ENCODE results near the gene RNF19B. TPM values are rescaled to one million over a fixed set of nuclear protein-coding genes. Genes with fewer than 3 reads are reported as not detected.

The RNF19B gene
- total and polyA plus RNA-seq, 2 of the 13 experiments (the other 11 are each of a cell fraction or from before 2014, with no cell fraction given), result 15.3 to 22.5 TPM

GRCh38 chr1:32946413-32946812, 18.2 kb downstream of the RNF19B start (continued):
- TF ChIP-seq NFE2 (CRISPR knock-in tag; IDR thresholded peaks at IDR 0.05), result no peak
- no peak; the same call in 1 of the 2 replicates for TF ChIP-seq ARID4A (CRISPR knock-in tag; IDR thresholded peaks at IDR 0.05; ENCODE audit: borderline replicate concordance)
- TF ChIP-seq HMG20B (CRISPR knock-in tag; conservative IDR thresholded peaks at IDR 0.05), result 0 out of 2 replicates have a peak, but pooled peaks have one; percentile 24
- TF ChIP-seq IRF1 (CRISPR knock-in tag; IDR thresholded peaks at IDR 0.05; ENCODE audit: low read depth), result no peak
- TF ChIP-seq ZBTB7A (CRISPR knock-in tag; IDR thresholded peaks at IDR 0.05), result no peak
- no peak for TF ChIP-seq TRIM22 (IDR thresholded peaks at IDR 0.05)
- no peak for TF ChIP-seq ZSCAN21 (CRISPR knock-in tag; IDR thresholded peaks at IDR 0.05; ENCODE audit: borderline replicate concordance)
- no peak for TF ChIP-seq AFF4 (CRISPR knock-in tag; IDR thresholded peaks at IDR 0.05)
- no peak for TF ChIP-seq ZBTB26 (CRISPR knock-in tag; IDR thresholded peaks at IDR 0.05; ENCODE audit: borderline replicate concordance)
- TF ChIP-seq EP300 (IDR thresholded peaks at IDR 0.05; ENCODE audit: low read depth in 2 of 2, low read length in 2 of 2), result peak in 1 of 2 experiments; percentile 58; a peak in 2 of 4 replicates
- no peak for TF ChIP-seq EP300 (CRISPR knock-in tag; IDR thresholded peaks at IDR 0.05; ENCODE audit: borderline replicate concordance)
- TF ChIP-seq ESRRA (CRISPR knock-in tag; IDR thresholded peaks at IDR 0.05; ENCODE audit: low read depth), result no peak
- no peak for TF ChIP-seq NR2F1 (CRISPR knock-in tag; IDR thresholded peaks at IDR 0.05)
- TF ChIP-seq ZNF180 (CRISPR knock-in tag; IDR thresholded peaks at IDR 0.05; ENCODE audit: borderline replicate concordance, low read depth), result no peak
